ENCODE data around the gene OPN3.

OPN3 gene

GRCh38 chr1:241630476-241630875, 9.7 kb downstream of the OPN3 start:
- DNase-seq (ENCODE audit: insufficient read length, low spot score) (no peak), FAIRE-seq (no peak)
- no peak for TF ChIP-seq POLR2AphosphoS5 (IDR thresholded peaks at IDR 0.05; ENCODE audit: low read depth, low read length)

GRCh38 chr1:241630005-241630404, 10.2 kb downstream of the OPN3 start:
- TF ChIP-seq POU2F2 (IDR thresholded peaks at IDR 0.05; ENCODE audit: low read depth, low read length) (no peak), TAF1 (IDR thresholded peaks at IDR 0.05; ENCODE audit: low read depth, low read length) (no peak), POLR2AphosphoS5 (IDR thresholded peaks at IDR 0.05; ENCODE audit: low read depth, low read length) (no peak), PAX5 (IDR thresholded peaks at IDR 0.05; ENCODE audit: insufficient read depth, low read length, severe bottlenecking) (no peak), SPI1 (IDR thresholded peaks at IDR 0.05; ENCODE audit: low read depth, low read length) (no peak), POLR2A (IDR thresholded peaks at IDR 0.05; ENCODE audit: low read depth, low read length) (no peak)
- DNase-seq (ENCODE audit: insufficient read length, low spot score): no peak
- FAIRE-seq: no peak

GRCh38 chr1:241627453-241628259, 12.5 kb downstream of the OPN3 start:
- peak; percentile 78 for TF ChIP-seq SPI1 (IDR thresholded peaks at IDR 0.05; ENCODE audit: low read depth, low read length)
- no peak for TF ChIP-seq POLR2AphosphoS5 (IDR thresholded peaks at IDR 0.05; ENCODE audit: low read depth, low read length)
- DNase-seq (ENCODE audit: insufficient read length, low spot score) (no peak), FAIRE-seq (no peak)

- FAIRE-seq (no peak), DNase-seq (ENCODE audit: insufficient read length, low spot score) (no peak)
- TF ChIP-seq POLR2AphosphoS5 (IDR thresholded peaks at IDR 0.05; ENCODE audit: low read depth, low read length): no peak
- TF ChIP-seq POLR2A (IDR thresholded peaks at IDR 0.05; ENCODE audit: low read depth, low read length): no peak
- no peak for TF ChIP-seq TAF1 (IDR thresholded peaks at IDR 0.05; ENCODE audit: low read depth, low read length)
- TF ChIP-seq PAX5 (IDR thresholded peaks at IDR 0.05; ENCODE audit: insufficient read depth, low read length, severe bottlenecking): no peak
- no peak for TF ChIP-seq POU2F2 (IDR thresholded peaks at IDR 0.05; ENCODE audit: low read depth, low read length)
- no peak for TF ChIP-seq SPI1 (IDR thresholded peaks at IDR 0.05; ENCODE audit: low read depth, low read length)
Measured at GRCh38 chr1:241624935-241625334, 15.2 kb downstream of the OPN3 start.

GRCh38 chr1:241622669-241623068, 17.5 kb downstream of the OPN3 start:
- DNase-seq (ENCODE audit: insufficient read length, low spot score): no peak
- no peak for FAIRE-seq
- TF ChIP-seq POU2F2 (IDR thresholded peaks at IDR 0.05; ENCODE audit: low read depth, low read length) (no peak), TAF1 (IDR thresholded peaks at IDR 0.05; ENCODE audit: low read depth, low read length) (no peak), POLR2AphosphoS5 (IDR thresholded peaks at IDR 0.05; ENCODE audit: low read depth, low read length) (no peak), SPI1 (IDR thresholded peaks at IDR 0.05; ENCODE audit: low read depth, low read length) (no peak), PAX5 (IDR thresholded peaks at IDR 0.05; ENCODE audit: insufficient read depth, low read length, severe bottlenecking) (no peak), POLR2A (IDR thresholded peaks at IDR 0.05; ENCODE audit: low read depth, low read length) (no peak)

- TF ChIP-seq PAX5 (IDR thresholded peaks at IDR 0.05; ENCODE audit: insufficient read depth, low read length, severe bottlenecking) (no peak), POLR2A (IDR thresholded peaks at IDR 0.05; ENCODE audit: low read depth, low read length) (no peak), POU2F2 (IDR thresholded peaks at IDR 0.05; ENCODE audit: low read depth, low read length) (no peak)
- no peak for FAIRE-seq
- no peak for DNase-seq (ENCODE audit: insufficient read length, low spot score)
Measured at GRCh38 chr1:241617426-241617825, 22.7 kb downstream of the OPN3 start.

GRCh38 chr1:241615043-241615974, 24.9 kb downstream of the OPN3 start:
- TF ChIP-seq POLR2AphosphoS5 (IDR thresholded peaks at IDR 0.05; ENCODE audit: low read depth, low read length): no peak
- no peak for TF ChIP-seq PAX5 (IDR thresholded peaks at IDR 0.05; ENCODE audit: insufficient read depth, low read length, severe bottlenecking)
- TF ChIP-seq POU2F2 (IDR thresholded peaks at IDR 0.05; ENCODE audit: low read depth, low read length): no peak
- no peak for TF ChIP-seq POLR2A (IDR thresholded peaks at IDR 0.05; ENCODE audit: low read depth, low read length)
- DNase-seq (ENCODE audit: insufficient read length, low spot score) (no peak), FAIRE-seq (no peak)

- no peak for DNase-seq (ENCODE audit: insufficient read length, low spot score)
- TF ChIP-seq PAX5 (IDR thresholded peaks at IDR 0.05; ENCODE audit: insufficient read depth, low read length, severe bottlenecking) (no peak), POU2F2 (IDR thresholded peaks at IDR 0.05; ENCODE audit: low read depth, low read length) (no peak), POLR2AphosphoS5 (IDR thresholded peaks at IDR 0.05; ENCODE audit: low read depth, low read length) (no peak), SPI1 (IDR thresholded peaks at IDR 0.05; ENCODE audit: low read depth, low read length) (no peak), POLR2A (IDR thresholded peaks at IDR 0.05; ENCODE audit: low read depth, low read length) (no peak), TAF1 (IDR thresholded peaks at IDR 0.05; ENCODE audit: low read depth, low read length) (no peak)
- no peak for FAIRE-seq
Measured at GRCh38 chr1:241614572-241614971, 25.6 kb downstream of the OPN3 start.

GRCh38 chr1:241614144-241614543, 26.0 kb downstream of the OPN3 start:
- DNase-seq (ENCODE audit: insufficient read length, low spot score) (no peak), FAIRE-seq (no peak)
- no peak for TF ChIP-seq POLR2A (IDR thresholded peaks at IDR 0.05; ENCODE audit: low read depth, low read length)
- no peak for TF ChIP-seq PAX5 (IDR thresholded peaks at IDR 0.05; ENCODE audit: insufficient read depth, low read length, severe bottlenecking)
- TF ChIP-seq TAF1 (IDR thresholded peaks at IDR 0.05; ENCODE audit: low read depth, low read length): no peak
- TF ChIP-seq POLR2AphosphoS5 (IDR thresholded peaks at IDR 0.05; ENCODE audit: low read depth, low read length): no peak
- no peak for TF ChIP-seq SPI1 (IDR thresholded peaks at IDR 0.05; ENCODE audit: low read depth, low read length)
- no peak for TF ChIP-seq POU2F2 (IDR thresholded peaks at IDR 0.05; ENCODE audit: low read depth, low read length)

Measured in GM12891 (cell line).